IPS-18c (cell line): ENCODE measurements around the gene TXNDC17.
A peak's percentile ranks its signal among the peaks of the same experiment; 100 is the strongest.

ENCODE experiments used
- H3K4me3 ChIP-seq: 2 replicates; pipeline ENCODE4 v1.7.0; 2013; ENCODE audit warnings: low read depth, mild to moderate bottlenecking, low read length, moderate library complexity; ENCODE audit not compliant: insufficient read depth
- H3K9me3 ChIP-seq: one replicate; pipeline ENCODE4 v1.6.1; 2013; ENCODE audit warnings: mild to moderate bottlenecking, low read length, moderate library complexity; ENCODE audit not compliant: control insufficient read depth, insufficient read depth

TXNDC17 gene

GRCh38 chr17:6630390-6630789 is 10.5 kb upstream of the TXNDC17 start:
- H3K4me3 ChIP-seq: no peak overlapping the region
- H3K9me3 ChIP-seq: no peaks in the 10 kb centered on the region

DNA sequence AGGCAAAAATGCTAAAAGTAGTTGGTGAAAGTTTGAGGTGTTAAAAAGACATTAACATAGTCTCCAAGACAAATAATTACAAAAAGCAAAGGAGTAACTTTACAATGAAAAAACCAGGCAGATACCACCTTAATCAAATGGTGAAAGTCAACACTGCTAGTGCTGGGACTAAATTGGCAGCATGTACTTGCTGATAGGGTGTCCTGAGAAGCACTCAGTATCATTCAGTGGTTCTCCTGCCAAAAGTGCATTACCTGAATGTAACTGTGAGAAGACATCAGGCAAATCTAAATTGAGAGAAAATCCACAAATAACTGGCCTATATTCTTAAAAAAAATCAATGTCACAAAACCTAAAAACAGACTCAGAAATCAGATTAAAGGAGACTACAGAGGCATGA is 8.3 kb upstream of the TXNDC17 start:
- H3K4me3 ChIP-seq: no peak overlapping the region
- no peaks in the 10 kb centered on the region for H3K9me3 ChIP-seq

DNA sequence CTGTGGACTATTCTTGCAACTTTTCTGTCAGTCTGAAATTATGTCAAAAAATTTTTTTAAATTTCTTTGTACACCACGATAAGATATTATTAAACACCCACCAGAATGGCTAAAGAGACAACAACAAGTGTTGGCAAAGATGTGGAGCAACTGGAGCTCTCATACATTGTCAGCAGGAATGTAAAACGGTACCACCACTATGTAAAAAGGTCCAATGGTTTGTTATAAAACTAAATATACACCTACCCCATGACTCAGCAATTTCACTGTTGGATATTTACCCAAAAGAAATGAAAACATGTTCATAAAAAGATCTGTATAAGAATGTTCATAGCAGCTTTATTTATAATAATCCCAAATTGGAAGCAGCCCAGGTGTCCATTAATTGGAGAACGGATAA is 7.6 kb upstream of the TXNDC17 start:
- H3K9me3 ChIP-seq: no peaks in the 10 kb centered on the region
- no peak overlapping the region for H3K4me3 ChIP-seq

GRCh38 chr17:6636105-6636504 is 4.8 kb upstream of the TXNDC17 start:
- H3K9me3 ChIP-seq: no peaks in the 10 kb centered on the region
- no peak overlapping the region for H3K4me3 ChIP-seq

- H3K4me3 ChIP-seq: no peak overlapping the region
- no peaks in the 10 kb centered on the region for H3K9me3 ChIP-seq
Measured at GRCh38 chr17:6636616-6637457, 4.0 kb upstream of the TXNDC17 start.

GRCh38 chr17:6637458-6637840 is 3.4 kb upstream of the TXNDC17 start:
- Histone ChIP-seq H3K4me3 (no peak overlapping the region), H3K9me3 (no peaks in the 10 kb centered on the region)

DNA sequence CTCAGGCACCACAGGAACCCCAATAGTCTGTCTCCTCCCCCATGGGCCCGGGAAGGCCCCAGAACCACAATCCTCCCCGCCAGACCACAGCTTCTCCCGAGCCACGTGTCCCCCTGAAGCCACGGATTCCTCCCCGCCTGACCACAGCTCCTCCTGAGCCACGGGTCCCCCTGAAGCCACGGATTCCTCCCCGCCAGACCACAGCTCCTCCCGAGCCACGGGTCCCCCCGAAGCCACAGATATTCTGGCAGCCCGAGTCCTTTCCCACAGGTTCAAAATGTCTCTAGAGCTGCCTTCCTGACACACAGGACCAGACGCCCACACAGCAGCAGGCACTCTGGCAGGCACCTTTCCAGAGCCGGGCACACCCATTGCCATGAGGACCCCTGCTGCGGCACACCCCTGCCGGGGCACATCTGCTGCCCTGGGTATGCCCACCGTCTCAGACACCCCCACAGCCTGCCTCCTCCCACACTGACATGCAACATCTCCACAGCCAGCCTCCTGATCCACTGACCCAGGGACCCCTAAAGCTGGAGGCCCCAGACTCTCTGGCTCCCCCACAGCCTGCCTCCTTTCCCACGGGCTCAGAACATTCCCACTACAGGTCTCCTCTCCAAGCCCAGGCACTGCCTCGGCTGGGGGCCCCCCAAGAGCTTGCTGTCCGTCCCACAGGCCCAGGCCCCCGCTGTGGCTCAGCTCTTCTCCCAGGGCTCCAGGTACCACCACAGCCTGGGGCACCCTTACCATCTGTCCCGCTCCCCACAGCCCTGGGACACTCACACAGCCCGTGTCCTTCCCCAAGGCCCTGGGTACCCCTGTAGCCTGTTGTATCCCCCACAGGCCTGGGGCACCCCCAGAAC is 2.6 kb upstream of the TXNDC17 start:
- H3K4me3 ChIP-seq: no peak overlapping the region

DNA sequence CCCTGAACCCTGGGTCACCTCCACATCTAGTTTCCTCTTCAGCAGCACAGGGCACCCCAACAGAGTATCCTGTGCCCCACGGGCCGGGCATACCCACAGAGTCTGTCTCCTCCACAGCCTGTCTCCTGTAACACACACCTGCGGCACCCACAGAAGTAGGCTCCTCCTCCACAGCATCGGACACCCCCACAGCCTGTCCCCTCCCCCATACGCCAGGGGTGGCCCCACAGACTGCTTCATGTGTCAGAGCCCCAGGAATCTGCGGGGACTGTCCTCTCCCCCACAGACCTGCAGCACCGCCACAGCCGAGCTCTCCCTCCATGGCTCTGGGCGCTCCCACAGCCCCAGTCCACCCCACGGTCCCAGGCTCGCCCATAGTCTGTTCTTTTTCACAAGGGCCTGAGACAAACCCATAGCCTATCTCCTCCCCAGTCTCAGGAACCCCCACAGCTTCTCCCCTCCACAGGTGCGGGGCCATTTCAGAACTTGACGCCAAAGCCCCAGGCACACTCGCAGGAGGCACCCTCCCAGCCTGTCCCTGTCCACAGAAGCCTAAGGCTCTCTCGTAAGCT is 1.8 kb upstream of the TXNDC17 start:
- Histone ChIP-seq H3K4me3 (peak overlapping the region; percentile 79), H3K9me3 (no peaks in the 10 kb centered on the region)

More for the DNA sequence above, 2.6 kb upstream of the TXNDC17 start:
- no peaks in the 10 kb centered on the region for H3K9me3 ChIP-seq

- Histone ChIP-seq H3K9me3 (no peaks in the 10 kb centered on the region), H3K4me3 (peak overlapping the region; percentile 79)
Measured at GRCh38 chr17:6639586-6640535, 999 bp upstream of the TXNDC17 start.

GRCh38 chr17:6641247-6641863 is 495 bp downstream of the TXNDC17 start:
- Histone ChIP-seq H3K4me3 (peak overlapping the region; percentile 79), H3K9me3 (no peaks in the 10 kb centered on the region)

DNA sequence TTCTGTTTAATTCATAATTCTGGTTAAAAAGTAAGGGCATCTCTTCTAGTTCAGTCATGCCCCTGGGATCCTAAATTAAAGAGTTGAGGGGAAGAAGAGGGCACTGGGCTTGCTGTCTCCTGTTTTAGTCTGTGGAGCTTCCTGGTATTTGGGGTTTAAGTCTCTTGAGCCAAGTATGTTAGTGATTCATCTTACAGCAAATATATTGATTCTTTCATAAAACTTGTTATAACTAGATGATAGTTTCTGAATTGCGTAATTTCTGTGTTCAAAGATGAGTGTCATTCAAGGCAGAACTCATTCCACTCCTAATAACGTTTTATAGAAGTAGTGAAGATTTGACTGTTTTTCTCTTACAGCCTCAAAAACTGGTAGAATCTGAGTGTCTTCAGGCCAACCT is 1.7 kb downstream of the TXNDC17 start:
- Histone ChIP-seq H3K9me3 (no peaks in the 10 kb centered on the region), H3K4me3 (no peak overlapping the region)

DNA sequence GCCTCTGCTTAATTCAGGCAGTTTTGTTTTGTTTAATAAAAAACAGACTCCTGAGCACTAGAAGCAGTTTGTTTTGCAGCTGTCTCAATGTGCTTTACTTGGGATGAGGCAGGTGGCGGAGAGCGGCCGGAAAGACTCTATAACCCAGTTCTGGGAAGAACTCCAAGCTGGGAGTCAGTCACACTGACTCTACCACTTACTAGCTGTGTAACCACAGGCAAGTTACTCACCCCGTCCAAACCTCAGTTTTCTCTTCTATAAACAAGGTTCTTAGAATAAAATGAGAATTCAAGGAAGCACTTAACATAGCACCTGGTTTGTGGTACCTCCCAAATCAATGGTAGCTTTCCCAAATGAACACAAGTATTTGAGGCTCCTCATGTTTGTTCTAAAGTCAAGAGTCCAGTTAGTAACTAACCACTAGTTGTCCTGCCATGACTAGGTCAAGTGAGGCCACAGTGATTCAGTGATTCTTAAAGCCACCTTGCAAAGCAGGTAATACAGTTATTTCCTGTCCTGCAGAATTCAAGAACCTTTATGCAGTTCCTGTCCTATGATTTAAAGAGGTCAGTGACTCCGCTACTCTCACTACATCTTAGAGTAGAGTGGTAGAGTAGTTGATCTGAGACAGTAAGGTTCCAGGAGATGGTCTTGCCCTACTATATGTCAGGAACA is 2.7 kb downstream of the TXNDC17 start:
- Histone ChIP-seq H3K4me3 (no peak overlapping the region), H3K9me3 (no peaks in the 10 kb centered on the region)

DNA sequence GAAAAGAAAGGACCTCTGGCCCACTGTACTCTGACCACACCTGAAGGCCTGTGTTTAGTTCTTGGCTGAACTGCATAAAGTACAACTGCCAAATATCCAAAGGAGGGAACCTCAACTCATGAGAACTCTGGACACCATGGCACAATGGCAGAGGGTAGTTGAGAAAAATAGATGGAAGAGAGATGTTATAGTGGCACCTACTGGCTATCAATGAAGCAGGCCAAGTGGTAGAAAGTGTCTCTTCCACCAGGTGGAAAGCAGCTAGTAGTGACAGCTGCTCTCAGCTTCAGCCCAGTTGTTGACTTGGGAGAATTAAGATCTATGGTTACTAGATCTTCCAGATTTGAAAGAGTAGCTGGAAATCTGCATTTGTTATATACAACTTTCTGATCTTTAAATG is 7.3 kb downstream of the TXNDC17 start:
- Histone ChIP-seq H3K4me3 (no peak overlapping the region), H3K9me3 (no peaks in the 10 kb centered on the region)

DNA sequence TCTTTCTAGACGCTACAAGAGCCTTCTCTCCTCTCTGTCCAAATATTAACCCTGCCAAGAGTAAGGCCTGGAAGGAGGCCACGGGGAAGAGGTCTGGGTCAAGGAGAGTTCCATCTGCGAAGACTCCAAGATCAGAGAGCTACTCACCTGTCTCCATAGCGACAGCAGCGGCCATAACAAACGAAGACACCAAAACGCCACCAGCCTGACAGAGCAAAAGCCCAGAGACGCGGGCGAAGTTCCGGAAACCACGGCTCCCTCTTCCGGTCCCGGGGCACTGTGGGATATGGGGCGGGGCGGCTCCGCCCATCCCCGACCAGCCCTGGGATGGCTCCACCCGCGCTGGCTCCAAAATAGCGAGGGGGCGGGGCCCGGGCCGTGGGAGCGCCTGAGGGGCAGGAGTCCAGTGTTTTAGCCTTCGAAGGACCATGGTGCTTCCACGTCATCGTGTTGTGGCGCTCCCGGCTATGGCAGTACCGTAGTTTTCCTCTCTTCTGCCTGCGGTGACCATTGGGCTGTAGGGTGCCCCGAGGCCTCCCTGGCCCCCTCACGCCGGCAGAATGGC is 10.6 kb downstream of the TXNDC17 start, which contains the start of the genes C17orf100 and MED31:
Gene C17orf100, plus strand, starts transcription at position 409 of the 565 bp plus-strand sequence. Its CDS starts 152 bp downstream, at position 561.
Gene MED31, minus strand, starts transcription at position 252 of the 565 bp plus-strand sequence. Its CDS starts 77 bp downstream, at position 175.
- H3K4me3 ChIP-seq: peak within 1 kb of the TSS; percentile 80
- no peaks in the 10 kb centered on the region for H3K9me3 ChIP-seq

DNA sequence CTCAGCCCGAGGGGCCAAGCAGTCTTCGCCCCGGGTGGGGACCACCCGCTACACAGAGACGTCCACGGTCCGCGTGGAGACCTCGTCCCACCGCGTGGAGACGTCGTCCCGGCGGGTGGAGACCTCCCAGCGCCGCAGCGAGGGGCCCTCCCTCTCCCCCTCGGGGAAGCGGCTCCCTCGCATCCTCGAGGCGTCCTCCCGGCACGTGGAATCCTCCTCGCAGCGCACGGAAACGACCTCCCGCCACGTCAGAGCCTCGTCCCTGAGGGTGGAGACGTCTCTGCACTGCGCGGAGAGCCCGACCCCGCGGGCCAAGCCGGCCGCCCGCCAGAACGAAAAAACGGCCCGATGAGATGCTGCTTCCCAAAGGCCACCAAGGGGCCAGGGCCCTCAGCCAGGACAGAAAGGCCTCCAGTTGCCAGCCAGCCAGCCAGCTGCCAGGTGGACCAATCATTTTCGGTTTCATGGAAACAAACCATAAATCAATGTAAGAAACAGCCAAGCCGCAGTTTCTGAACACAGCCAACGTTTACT is 11.1 kb downstream of the TXNDC17 start:
- Histone ChIP-seq H3K4me3 (peak overlapping the region; percentile 80), H3K9me3 (no peaks in the 10 kb centered on the region)
